Right lobe of liver (tissue), 4 donors: ENCODE results near the gene SOD1.

Experiments used
- CTCF ChIP-seq, 4 donors: fragments of 200-600 bp in 3 of 4; fragments of 450-650 bp in 1 of 4; IDR thresholded peaks; one replicate each; pipeline versions ENCODE4 v1.5.1 to v1.8.0; 2016 to 2022; ENCODE audit warnings: antibody characterized with exemption in 4 of 4, mild to moderate bottlenecking in 2 of 4
- POLR2A ChIP-seq: fragments of 450-650 bp; IDR thresholded peaks from one replicate; pipeline ENCODE4 v1.6.1; 2017; ENCODE audit warnings: antibody characterized with exemption, mild to moderate bottlenecking
- donor health status: DM: no; HTN: no; CAD: no.
- donor health status: DM: no; HTN: no; CAD: no.
- donor health status: DM: no; HTN: yes; CAD: no.

- no peak for TF ChIP-seq CTCF (IDR thresholded peaks at IDR 0.05)
- no peak for TF ChIP-seq POLR2A
Observed at GRCh38 chr21:31677047-31677446, 17.6 kb downstream of the SOD1 start.
